Measurements from ENCODE around the gene FHIT.

GRCh38 chr3:60772584-60772983 is 478.7 kb downstream of the FHIT start:
- TF ChIP-seq SIN3A (IDR thresholded peaks at IDR 0.05; ENCODE audit: borderline replicate concordance, insufficient read depth, low read length) (no peak), REST (IDR thresholded peaks at IDR 0.05; ENCODE audit: insufficient read depth in 1 of 2, low read depth in 2 of 2, low read length in 2 of 2) (no peak), TAF1 (IDR thresholded peaks at IDR 0.05; ENCODE audit: borderline replicate concordance, insufficient read depth, low read length) (no peak), POLR2AphosphoS5 (IDR thresholded peaks at IDR 0.05; ENCODE audit: low read depth, low read length) (no peak)
